Upper lobe of right lung (tissue), 1 donor: ENCODE measurements around the gene CNTNAP2. TPM values are rescaled to one million over a fixed set of nuclear protein-coding genes. Genes with fewer than 3 reads are reported as not detected.

Experiments
- ATAC-seq: fragments of 200-7000 bp; cut with Tn5 transposase; one replicate; pipeline ENCODE4 v1.9.1; 2020; ENCODE audit warnings: mild to moderate bottlenecking, moderate library complexity
- DNase-seq: peaks from one replicate; pipeline ENCODE4 v3.0.0-alpha.2; 2020
- H3K27ac ChIP-seq: fragments of 200-600 bp; one replicate; pipeline ENCODE4 v1.8.0; 2022
- H3K27me3 ChIP-seq: fragments of 200-600 bp; one replicate; pipeline ENCODE4 v1.8.0; 2022; ENCODE audit warnings: mild to moderate bottlenecking
- H3K36me3 ChIP-seq: fragments of 200-600 bp; one replicate; pipeline ENCODE4 v1.8.0; 2022
- H3K4me1 ChIP-seq: fragments of 200-600 bp; one replicate; pipeline ENCODE4 v1.8.0; 2022
- H3K4me3 ChIP-seq: fragments of 200-600 bp; one replicate; pipeline ENCODE4 v1.8.0; 2022; ENCODE audit warnings: mild to moderate bottlenecking
- H3K9me3 ChIP-seq: fragments of 200-600 bp; one replicate; pipeline ENCODE4 v1.8.0; 2022
- CTCF ChIP-seq: fragments of 200-600 bp; IDR thresholded peaks from one replicate; pipeline ENCODE4 v1.8.0; 2022; ENCODE audit warnings: antibody characterized with exemption
- intact Hi-C: fragments of 100-400 bp; cut with DNase I; formaldehyde crosslinking; loops from one replicate; pipeline ENCODE4 v1.11.0; 2022
- total RNA-seq: library from RNA; stranded (reverse); fragmentation: NEBNext Ultra II Directional; extraction: Animal tissue kit (Norgen Biotek cat#: 25700); gene quantifications from one replicate; pipeline ENCODE4 v1.2.1, GENCODE V29; 2021
- donor health status: DM: no; HTN: yes; CAD: no; lungs with severe emphysema.

The CNTNAP2 gene
- total RNA-seq, 1 donor from 2014 or later, result 0.41 TPM

- H3K9me3 ChIP-seq, result no peaks in the 10 kb centered on the region
- H3K36me3 ChIP-seq, result no peaks in the 10 kb centered on the region
- intact Hi-C loops, result no loop called here
- no peaks in the 10 kb centered on the region for H3K4me1 ChIP-seq
- DNase-seq (no peak), ATAC-seq (no peak)
- H3K27ac ChIP-seq, result no peak overlapping the region
- no peak overlapping the region for H3K4me3 ChIP-seq
- no peaks in the 10 kb centered on the region for H3K27me3 ChIP-seq
- TF ChIP-seq CTCF, result no peak
Measured at GRCh38 chr7:147251751-147252325, 1135.2 kb downstream of the CNTNAP2 start.

DNA sequence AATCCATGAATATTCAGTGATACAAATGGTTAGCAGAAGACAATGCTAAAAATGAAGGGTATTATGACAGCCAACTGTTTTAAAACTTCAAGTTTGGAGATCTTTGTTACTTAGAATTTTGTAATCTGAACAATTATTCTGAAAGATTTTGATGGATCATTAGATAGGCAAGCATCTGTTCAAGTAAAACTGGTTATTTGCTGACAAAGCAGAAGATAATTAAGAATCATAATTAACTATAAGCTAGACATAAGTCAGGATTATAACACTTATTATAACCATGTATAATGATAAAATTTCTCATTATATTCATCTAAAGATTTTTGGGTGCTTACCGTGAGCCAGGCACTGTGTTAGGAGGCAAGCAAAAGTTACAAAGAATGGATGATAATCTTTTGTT lies 1145.1 kb downstream of the CNTNAP2 start:
- intact Hi-C loops, result no loop called here
- Histone ChIP-seq H3K27me3 (no peaks in the 10 kb centered on the region), H3K27ac (no peak overlapping the region), H3K4me1 (no peaks in the 10 kb centered on the region), H3K4me3 (no peak overlapping the region), H3K36me3 (no peaks in the 10 kb centered on the region), H3K9me3 (no peaks in the 10 kb centered on the region)
- TF ChIP-seq CTCF, result no peak
- ATAC-seq (no peak), DNase-seq (no peak)

DNA sequence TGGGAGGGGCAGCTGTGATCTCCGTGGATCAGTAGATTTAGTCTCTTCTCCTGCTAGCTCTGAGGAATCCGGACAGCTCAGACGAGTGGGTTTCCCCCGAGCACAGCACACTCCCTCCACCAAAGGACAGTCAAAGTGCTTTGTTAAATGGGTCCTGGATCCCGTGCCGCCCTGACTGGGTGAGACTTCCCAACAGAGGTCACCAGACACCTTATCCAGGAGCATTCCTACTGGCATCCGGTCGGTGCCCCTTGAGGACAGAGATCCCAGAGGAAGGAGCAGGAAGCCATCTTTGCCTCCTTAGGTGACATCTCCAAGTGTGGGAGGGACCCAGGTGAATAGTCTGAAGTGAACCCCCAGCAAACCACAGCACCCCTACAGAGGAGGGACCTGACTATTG lies 1148.9 kb downstream of the CNTNAP2 start:
- Histone ChIP-seq H3K36me3 (no peaks in the 10 kb centered on the region), H3K4me1 (no peaks in the 10 kb centered on the region), H3K4me3 (no peak overlapping the region), H3K27me3 (no peaks in the 10 kb centered on the region), H3K27ac (no peak overlapping the region), H3K9me3 (no peaks in the 10 kb centered on the region)
- intact Hi-C loops, result no loop called here
- ATAC-seq (no peak), DNase-seq (no peak)
- TF ChIP-seq CTCF, result no peak

GRCh38 chr7:147276106-147276505 lies 1159.5 kb downstream of the CNTNAP2 start:
- intact Hi-C loops, result no loop called here
- no peak for ATAC-seq
- TF ChIP-seq CTCF, result no peak

GRCh38 chr7:147276783-147277370 lies 1160.3 kb downstream of the CNTNAP2 start:
- no peak overlapping the region for H3K27ac ChIP-seq
- TF ChIP-seq CTCF, result no peak
- H3K27me3 ChIP-seq, result no peaks in the 10 kb centered on the region
- no peak overlapping the region for H3K4me3 ChIP-seq
- DNase-seq (no peak), ATAC-seq (no peak)
- no peaks in the 10 kb centered on the region for H3K4me1 ChIP-seq
- no peaks in the 10 kb centered on the region for H3K36me3 ChIP-seq
- intact Hi-C loops, result no loop called here
- H3K9me3 ChIP-seq, result peaks cover 3% of the 10 kb centered on the region

More at GRCh38 chr7:147276106-147276505, 1159.5 kb downstream of the CNTNAP2 start:
- no peak for DNase-seq
- H3K27ac ChIP-seq, result no peak overlapping the region
- H3K9me3 ChIP-seq, result peaks cover 3% of the 10 kb centered on the region
- H3K4me3 ChIP-seq, result no peak overlapping the region
- H3K36me3 ChIP-seq, result no peaks in the 10 kb centered on the region
- no peaks in the 10 kb centered on the region for H3K4me1 ChIP-seq
- no peaks in the 10 kb centered on the region for H3K27me3 ChIP-seq
